Metanephros (tissue), 2 donors: Measurements from ENCODE around the gene ZSCAN26. TPM values are rescaled to one million over a fixed set of nuclear protein-coding genes. Genes with fewer than 3 reads are reported as not detected.

Experiments used
- small RNA-seq: library from RNA; depleted of rRNA; stranded (forward); fragments of <200 nt; gene quantifications from one replicate; pipeline ENCODE3, GENCODE V24; 2014; ENCODE audit warnings: low replicate concordance
- total RNA-seq: library from RNA; depleted of rRNA; stranded (reverse); fragments of >200 nt; gene quantifications from one replicate; pipeline ENCODE4 v1.2.3, GENCODE V29; 2014

The ZSCAN26 gene
- 31.0 TPM for total RNA-seq

GRCh38 chr6:28266962-28267694 lies at the start of gene ZSCAN26:
Gene ZSCAN26, plus strand, starts transcription at chr6:28267143. Its CDS starts 4,777 bp downstream, at chr6:28271920.

GRCh38 chr6:28225056-28225834 lies 41.7 kb upstream of the ZSCAN26 start, which contains the start of gene ZSCAN9:
Gene ZSCAN9, plus strand, starts transcription at chr6:28225275. Its CDS starts 1,810 bp downstream, at chr6:28227085.

GRCh38 chr6:28252009-28252975 lies 14.7 kb upstream of the ZSCAN26 start, which contains the start of gene ZKSCAN4:
Gene ZKSCAN4, minus strand, starts transcription at chr6:28252269. Its CDS starts 289 bp downstream, at chr6:28251980.

GRCh38 chr6:28258877-28259777 lies 7.8 kb upstream of the ZSCAN26 start, which contains the start of gene NKAPL:
Gene NKAPL, plus strand, starts transcription at chr6:28259297. Its CDS starts 75 bp downstream, at chr6:28259372.

GRCh38 chr6:28281288-28282064 lies 14.5 kb downstream of the ZSCAN26 start, which contains the start of gene PGBD1:
Gene PGBD1, plus strand, starts transcription at chr6:28281572. Its CDS starts 2,242 bp downstream, at chr6:28283814.

Small RNA genes within 50 kb of the gene (small RNA-seq; reads per million reads assigned to genes)
- gene AL021997.1 (not detected), gene AL021997.2 (not detected)

Other genes starting within 250 kb of the ZSCAN26 start
- 3.0 TPM for gene ZNF165, start 186.6 kb upstream of the ZSCAN26 start, total RNA-seq
- gene ZSCAN16, start 142.5 kb upstream of the ZSCAN26 start, total RNA-seq, result 4.4 TPM
- 31.7 TPM for gene ZKSCAN8, start 125.3 kb upstream of the ZSCAN26 start, total RNA-seq
- gene ZSCAN9, start 41.9 kb upstream of the ZSCAN26 start, total RNA-seq, result 16.6 TPM
- gene ZKSCAN4, start 14.9 kb upstream of the ZSCAN26 start, total RNA-seq, result 7.6 TPM
- 1.6 TPM for gene NKAPL, start 7.8 kb upstream of the ZSCAN26 start, total RNA-seq
- gene PGBD1, start 14.4 kb downstream of the ZSCAN26 start, total RNA-seq, result 6.4 TPM
- gene ZSCAN31, start 69.0 kb downstream of the ZSCAN26 start, total RNA-seq, result 8.6 TPM
- gene ZKSCAN3, start 82.8 kb downstream of the ZSCAN26 start, total RNA-seq, result 8.6 TPM
- gene ZSCAN12, start 132.6 kb downstream of the ZSCAN26 start, total RNA-seq, result 9.8 TPM
- gene ZSCAN23, start 176.3 kb downstream of the ZSCAN26 start, total RNA-seq, result 13.2 TPM
- gene GPX6, start 248.7 kb downstream of the ZSCAN26 start, total RNA-seq, result not detected